Erythroblast (primary cell): ENCODE measurements around the gene OR56B1.
"Not testable (repeated sequence)": the region's sequence is repeated elsewhere in the genome, so short reads cannot be mapped to it uniquely, and the experiment has no call there.

Experiments
- DNase-seq, 2 experiments: peaks; one replicate each; lab custom pipeline; 2025; lab: John Stamatoyannopoulos, UW
- GATA1 ChIP-seq: IDR thresholded peaks from 2 replicates; pipeline ENCODE4 v1.6.1; 2011; ENCODE audit warnings: low read depth, mild to moderate bottlenecking, control low read depth, low read length, moderate library complexity
- POLR2A ChIP-seq: IDR thresholded peaks from 2 replicates; pipeline ENCODE4 v1.6.1; 2011; ENCODE audit warnings: mild to moderate bottlenecking, low read length

Gene OR56B1

GRCh38 chr11:5703741-5704536, 32.3 kb upstream of the OR56B1 start:
- TF ChIP-seq GATA1 (no peak), POLR2A (no peak)
- no peak for DNase-seq

GRCh38 chr11:5705688-5706087, 30.6 kb upstream of the OR56B1 start:
- no peak for DNase-seq
- TF ChIP-seq POLR2A: no peak
- no peak for TF ChIP-seq GATA1

- TF ChIP-seq POLR2A (no peak), GATA1 (no peak)
- peak; percentile 22 to 33 for DNase-seq
These were observed 23.7 kb upstream of the OR56B1 start for GRCh38 chr11:5712507-5712906.

- TF ChIP-seq GATA1 (no peak), POLR2A (no peak)
- peak; percentile 13 to 14 for DNase-seq
These were observed 22.6 kb upstream of the OR56B1 start for GRCh38 chr11:5713695-5714094.

- not testable (repeated sequence) for DNase-seq
These were observed 19.7 kb upstream of the OR56B1 start for GRCh38 chr11:5716518-5716917.

GRCh38 chr11:5719703-5720495, 16.3 kb upstream of the OR56B1 start:
- TF ChIP-seq POLR2A (no peak), GATA1 (no peak)
- no peak for DNase-seq

GRCh38 chr11:5722622-5723021, 13.6 kb upstream of the OR56B1 start:
- TF ChIP-seq GATA1 (no peak), POLR2A (no peak)
- no peak for DNase-seq

- DNase-seq: no peak
- TF ChIP-seq POLR2A (no peak), GATA1 (no peak)
These were observed 9.9 kb upstream of the OR56B1 start for GRCh38 chr11:5726351-5726750.

- TF ChIP-seq POLR2A (no peak), GATA1 (no peak)
- DNase-seq: no peak
These were observed 8.6 kb upstream of the OR56B1 start for GRCh38 chr11:5727691-5728090.

GRCh38 chr11:5737091-5737490, 843 bp downstream of the OR56B1 start:
- no peak for DNase-seq
- TF ChIP-seq POLR2A (no peak), GATA1 (no peak)

GRCh38 chr11:5737670-5738392, 1.6 kb downstream of the OR56B1 start:
- no peak for TF ChIP-seq POLR2A
- TF ChIP-seq GATA1: no peak
- DNase-seq: no peak

- no peak for DNase-seq
- TF ChIP-seq POLR2A: no peak
- TF ChIP-seq GATA1: no peak
These were observed 2.2 kb downstream of the OR56B1 start for GRCh38 chr11:5738431-5738830.

- DNase-seq: no peak
- TF ChIP-seq GATA1 (no peak), POLR2A (no peak)
These were observed 10.4 kb downstream of the OR56B1 start for GRCh38 chr11:5746614-5747013.

GRCh38 chr11:5749836-5750235, 13.6 kb downstream of the OR56B1 start:
- TF ChIP-seq GATA1 (no peak), POLR2A (no peak)
- DNase-seq: no peak

- no peak for TF ChIP-seq GATA1
- TF ChIP-seq POLR2A: no peak
- DNase-seq: no peak
These were observed 17.7 kb downstream of the OR56B1 start, which contains the start of gene OR52N4 for GRCh38 chr11:5753943-5754342. TSS of gene OR52N4 (plus strand) at chr11:5754243. CDS start at chr11:5754741, 498 bp downstream.
